HEK293 (cell line): ENCODE data around the gene PGC.

Experiments used
- ATF2 ChIP-seq: fragments of 450-650 bp; formaldehyde crosslinking; IDR thresholded peaks from 2 replicates; pipeline ENCODE4 v1.5.1; 2016; ENCODE audit warnings: missing biosample characterization, missing genetic modification characterization, low read depth
- CTCF ChIP-seq: fragments of 450-650 bp; formaldehyde crosslinking; IDR thresholded peaks from 2 replicates; pipeline ENCODE4 v1.5.1; 2016; ENCODE audit warnings: missing biosample characterization, missing genetic modification characterization
- PRDM4 ChIP-seq: fragments of 450-650 bp; formaldehyde crosslinking; IDR thresholded peaks from 2 replicates; pipeline ENCODE4 v1.5.1; 2017; ENCODE audit warnings: missing biosample characterization, missing genetic modification characterization
- TCF7L2 ChIP-seq: IDR thresholded peaks from 2 replicates; pipeline ENCODE4 v1.6.1; 2011; ENCODE audit warnings: low read depth, mild to moderate bottlenecking, inconsistent platforms, low read length, moderate library complexity, borderline replicate concordance
- ZBTB20 ChIP-seq: fragments of 450-650 bp; formaldehyde crosslinking; IDR thresholded peaks from 2 replicates; pipeline ENCODE4 v1.5.1; 2016; ENCODE audit warnings: missing biosample characterization, missing genetic modification characterization
- ZBTB7A ChIP-seq: fragments of 450-650 bp; formaldehyde crosslinking; IDR thresholded peaks from 2 replicates; pipeline ENCODE4 v1.5.1; 2016; ENCODE audit warnings: low read depth, missing biosample characterization, missing genetic modification characterization
- ZNF121 ChIP-seq: fragments of 450-650 bp; formaldehyde crosslinking; IDR thresholded peaks from 2 replicates; pipeline ENCODE4 v1.5.1; 2016; ENCODE audit warnings: missing biosample characterization, missing genetic modification characterization
- ZNF184 ChIP-seq: fragments of 450-650 bp; IDR thresholded peaks from 2 replicates; pipeline ENCODE4 v1.5.1; 2018; ENCODE audit warnings: missing biosample characterization, mild to moderate bottlenecking, missing genetic modification characterization
- ZNF23 ChIP-seq: fragments of 450-650 bp; formaldehyde crosslinking; IDR thresholded peaks from 2 replicates; pipeline ENCODE4 v1.5.1; 2016; ENCODE audit warnings: missing biosample characterization, missing genetic modification characterization, borderline replicate concordance
- ZNF274 ChIP-seq, 2 experiments: fragments of 200-500 bp in 1 of 2; fragments of 450-650 bp in 1 of 2; sonication (Bioruptor generic) in 1 of 2; formaldehyde crosslinking in 1 of 2; IDR thresholded peaks; 2 replicates each; pipeline versions ENCODE4 v1.5.1 to v1.6.1; 2014 to 2016; ENCODE audit warnings: borderline replicate concordance in 1 of 2, inconsistent platforms in 1 of 2, low read length in 1 of 2, missing biosample characterization in 1 of 2, missing genetic modification characterization in 1 of 2
- ZNF488 ChIP-seq: fragments of 450-650 bp; formaldehyde crosslinking; IDR thresholded peaks from 2 replicates; pipeline ENCODE4 v1.5.1; 2016; ENCODE audit warnings: missing biosample characterization, missing genetic modification characterization

DNA sequence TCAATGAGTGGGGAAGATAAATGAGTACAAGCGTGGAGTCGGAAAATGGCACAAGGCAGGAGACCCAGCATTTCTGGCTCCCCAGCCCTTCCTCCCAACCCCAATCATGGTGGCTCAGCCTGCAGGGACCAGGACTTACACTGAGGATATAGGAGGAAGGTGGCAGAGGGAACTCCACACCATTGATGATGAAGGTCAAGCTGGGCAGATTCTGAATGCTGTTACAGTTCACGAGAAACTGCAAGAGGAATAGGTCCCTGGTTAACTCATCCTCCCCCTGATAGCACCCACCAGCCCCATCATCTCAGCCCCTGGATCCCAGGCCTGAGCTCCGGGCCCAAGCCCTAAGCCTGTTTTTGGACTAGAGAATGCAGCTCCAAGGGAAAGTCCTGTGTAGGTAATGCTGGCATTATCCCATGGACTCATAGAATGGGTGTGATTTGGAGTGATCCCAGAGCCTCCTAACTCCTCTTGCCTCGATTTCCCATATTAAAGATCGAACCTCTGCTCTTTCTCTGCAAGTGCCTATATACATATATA, 9.5 kb downstream of the PGC start:
- no peak for TF ChIP-seq PRDM4 (tag by site-specific recombination)
- TF ChIP-seq ZNF121: no peak
- TF ChIP-seq ZBTB7A (tag by site-specific recombination): no peak
- no peak for TF ChIP-seq CTCF
- no peak for TF ChIP-seq TCF7L2
- TF ChIP-seq ZNF488 (tag by site-specific recombination): no peak
- TF ChIP-seq ZNF274 (IDR thresholded peaks at IDR 0.05; ENCODE audit: low read length): no peak
- no peak for TF ChIP-seq ZNF274 (tag by site-specific recombination; IDR thresholded peaks at IDR 0.05; ENCODE audit: borderline replicate concordance)
- no peak for TF ChIP-seq ZBTB20
- TF ChIP-seq ZNF184 (tag by site-specific recombination): no peak
- TF ChIP-seq ZNF23 (tag by site-specific recombination): no peak
- no peak for TF ChIP-seq ATF2 (tag by site-specific recombination)
